Stimulated activated CD4-positive, alpha-beta T cell treated with anti-CD3 and anti-CD28 coated beads, Interleukin-1b, Interleukin-23, amount 100 ng/mL, for 4 hours (primary cell): ENCODE measurements around the gene MAP1B.

Experiments used
- DNase-seq, 2 donors: peaks; one replicate each; pipeline ENCODE4 v3.0.0-alpha.2; 2020; ENCODE audit warnings: low read depth in 2 of 2

Gene MAP1B

DNA sequence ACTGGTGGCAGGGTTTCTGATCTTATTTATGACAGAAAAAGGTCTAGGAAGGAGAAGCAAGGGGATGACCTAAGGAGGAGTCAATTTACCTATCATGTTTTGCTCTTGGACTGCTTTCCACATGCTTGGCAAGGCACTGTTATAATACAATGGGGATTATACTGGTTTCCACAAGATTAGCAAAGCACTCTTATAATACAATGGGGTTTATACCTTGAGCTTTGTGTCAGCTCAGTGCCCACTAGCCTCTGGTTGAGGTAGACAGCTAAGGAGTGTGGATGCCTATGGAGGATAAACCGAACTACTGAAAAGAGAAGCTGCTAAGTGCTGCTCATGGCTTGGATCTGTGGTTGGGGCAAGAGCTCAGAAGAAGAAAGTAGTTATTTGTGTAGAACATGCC is 144.1 kb downstream of the MAP1B start:
- DNase-seq: no peak

DNA sequence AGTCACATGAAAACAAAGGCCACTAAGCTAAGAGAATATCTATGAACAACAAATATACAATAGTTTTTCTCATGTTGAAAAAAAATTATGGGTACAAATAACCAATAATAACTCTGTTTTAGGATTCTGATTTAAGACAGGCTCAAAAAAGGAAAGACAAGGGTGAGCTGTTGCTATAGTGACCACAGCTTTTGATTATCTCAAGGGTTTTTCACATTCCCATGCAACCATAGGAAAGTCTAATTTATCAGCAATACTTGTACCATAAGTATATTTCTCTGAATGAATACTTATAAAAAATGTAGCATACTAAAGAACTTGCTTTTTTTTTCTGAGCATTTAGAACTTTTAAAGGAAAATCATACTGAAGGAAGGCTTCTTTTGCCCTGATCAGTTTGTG is 144.7 kb downstream of the MAP1B start:
- no peak for DNase-seq

DNA sequence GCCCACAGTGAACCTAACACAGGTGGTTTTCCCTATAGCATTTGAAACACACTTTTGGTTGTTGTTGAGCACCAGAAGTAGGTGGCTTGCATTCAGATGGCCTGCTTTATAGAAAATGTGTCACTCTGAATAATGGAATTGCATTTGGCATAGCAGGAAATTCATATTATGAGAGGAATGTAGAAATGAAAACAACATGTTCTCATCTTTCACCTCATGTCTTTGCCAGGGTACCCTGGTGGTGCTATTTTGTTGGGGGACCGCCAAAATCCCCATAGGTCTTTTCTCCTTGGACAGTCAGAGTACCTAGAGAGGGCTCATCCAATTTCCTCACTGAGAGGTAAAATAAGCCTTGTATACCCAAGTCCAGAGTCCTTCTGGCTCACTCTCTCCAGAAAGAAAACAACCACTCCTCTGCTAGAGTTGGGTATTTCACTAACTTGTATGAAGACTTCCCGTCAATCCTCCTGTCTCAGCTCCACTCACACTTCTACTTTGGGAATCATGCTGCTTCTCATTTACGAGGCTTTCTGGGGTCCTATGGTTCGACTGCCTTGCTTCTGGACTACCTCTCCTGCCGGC is 145.4 kb downstream of the MAP1B start:
- no peak for DNase-seq

DNA sequence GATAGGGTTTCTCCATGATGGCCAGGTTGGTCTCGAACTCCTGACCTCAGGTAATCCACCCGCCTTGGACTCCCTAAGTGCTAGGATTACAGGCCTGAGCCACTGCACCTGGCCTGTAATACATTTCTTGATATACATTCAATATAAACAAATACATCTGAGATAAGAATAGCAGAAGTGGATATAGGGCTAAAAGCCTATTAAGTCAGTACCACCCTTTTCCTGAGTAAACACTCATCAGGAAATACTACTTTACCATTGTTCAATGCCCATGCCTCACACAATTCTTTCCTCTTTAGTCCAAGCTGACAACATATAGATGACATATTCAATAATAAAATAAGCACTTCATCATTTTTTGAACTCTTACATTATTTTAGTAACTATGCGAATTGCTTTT is 148.0 kb downstream of the MAP1B start:
- DNase-seq: no peak

DNA sequence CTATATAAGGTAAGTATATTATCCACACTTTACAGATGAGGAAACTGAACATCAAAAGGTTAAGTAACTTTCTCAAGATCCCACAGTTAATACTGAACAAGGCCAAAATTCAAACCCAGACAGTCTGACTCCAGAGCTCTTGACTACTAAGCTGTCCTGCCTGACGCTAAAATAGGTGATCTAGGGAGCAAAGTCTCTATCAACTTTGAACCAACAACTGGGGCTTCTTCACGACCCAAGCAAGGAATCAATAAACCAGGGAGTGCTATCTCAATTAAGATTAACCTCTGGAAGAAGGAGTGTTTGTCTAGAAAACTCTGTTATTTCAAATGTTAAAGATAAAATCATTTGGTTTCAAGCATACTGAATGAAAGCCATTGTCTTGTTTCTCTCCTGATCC is 148.4 kb downstream of the MAP1B start:
- no peak for DNase-seq

DNA sequence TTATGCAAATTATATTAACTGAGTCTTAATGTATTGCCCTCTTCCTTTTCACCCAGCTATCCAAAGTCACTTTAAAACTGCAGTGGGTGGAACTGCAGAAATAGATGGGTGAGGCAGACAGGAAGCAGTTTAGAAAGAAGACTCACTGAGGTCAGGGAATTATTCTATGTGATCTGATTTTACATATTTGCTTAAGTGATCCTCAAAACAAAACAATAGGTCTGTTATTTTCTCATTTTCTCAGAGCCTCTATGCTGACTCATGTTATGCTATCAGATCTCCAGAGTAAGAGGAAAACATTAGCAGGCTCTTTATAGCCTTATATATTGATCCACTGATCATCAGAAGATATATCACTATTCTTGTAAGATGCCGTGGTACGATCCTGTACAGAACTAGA is 149.3 kb downstream of the MAP1B start:
- DNase-seq: no peak
